LoVo (cell line): ENCODE data around the gene SH3RF2.
A peak's percentile ranks its signal among the peaks of the same experiment; 100 is the strongest.
"Not testable (repeated sequence)": the region's sequence is repeated elsewhere in the genome, so short reads cannot be mapped to it uniquely, and the experiment has no call there.

ENCODE experiments used
- DNase-seq: peaks from one replicate; pipeline ENCODE4 v3.0.0-alpha.2; 2016; ENCODE audit warnings: low spot score

SH3RF2 gene

DNA sequence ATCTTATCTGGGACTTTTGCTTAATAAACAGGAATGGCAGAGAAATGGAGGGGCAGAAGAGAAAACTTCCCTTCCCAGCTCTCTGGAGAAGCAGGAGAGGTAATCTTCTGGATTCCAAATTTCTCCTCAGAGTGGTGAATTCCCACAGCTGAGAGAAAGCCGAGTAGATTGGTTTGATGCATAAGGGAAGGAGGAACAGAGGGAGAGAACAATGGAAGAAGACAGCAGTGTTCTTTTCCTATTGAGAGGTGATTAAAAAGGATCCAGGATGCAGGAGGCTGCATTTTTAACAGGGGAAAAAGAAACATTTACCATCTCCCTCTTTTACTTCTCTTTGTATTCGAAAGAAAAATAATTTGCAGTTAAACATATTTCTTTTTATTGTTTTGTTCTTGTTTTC lies 13.1 kb downstream of the SH3RF2 start:
- no peak for DNase-seq

DNA sequence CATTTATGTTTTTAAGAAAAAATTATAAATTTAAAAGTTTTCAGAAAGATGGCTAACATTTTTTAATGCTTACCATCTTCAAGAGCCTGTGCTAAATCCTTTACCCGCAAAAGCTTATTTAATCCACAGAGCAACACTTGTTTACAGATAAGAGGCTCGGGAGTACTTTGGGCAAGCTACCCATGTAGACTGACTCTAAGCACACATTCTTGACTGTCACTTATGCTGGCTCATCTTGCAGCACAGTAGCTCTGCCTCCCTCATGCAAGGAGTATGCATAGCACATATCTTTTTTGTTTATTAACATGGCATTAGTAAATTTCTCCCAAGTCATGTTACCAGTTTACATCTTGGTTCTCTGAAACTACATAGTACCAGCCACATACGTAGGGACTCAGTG lies 14.7 kb downstream of the SH3RF2 start:
- no peak for DNase-seq

DNA sequence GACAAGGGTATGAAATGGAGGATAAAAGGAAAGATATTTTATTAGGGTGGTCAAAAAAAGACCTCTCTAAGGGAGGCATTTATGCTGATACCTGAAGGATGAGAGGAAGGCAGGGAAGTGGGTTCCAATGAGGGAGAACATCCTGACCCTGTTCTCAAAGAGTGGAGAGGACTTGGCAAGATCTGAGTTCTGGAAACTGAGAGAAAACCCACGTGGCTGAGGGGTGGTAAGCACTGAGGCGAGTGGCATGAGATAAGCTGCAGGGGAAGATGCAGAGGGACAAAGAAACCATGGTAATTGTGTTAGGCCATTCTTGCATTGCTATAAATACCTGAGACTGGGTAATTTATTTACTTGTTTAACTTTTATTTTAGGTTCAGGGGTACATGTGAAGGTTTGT lies 16.8 kb downstream of the SH3RF2 start:
- no peak for DNase-seq

DNA sequence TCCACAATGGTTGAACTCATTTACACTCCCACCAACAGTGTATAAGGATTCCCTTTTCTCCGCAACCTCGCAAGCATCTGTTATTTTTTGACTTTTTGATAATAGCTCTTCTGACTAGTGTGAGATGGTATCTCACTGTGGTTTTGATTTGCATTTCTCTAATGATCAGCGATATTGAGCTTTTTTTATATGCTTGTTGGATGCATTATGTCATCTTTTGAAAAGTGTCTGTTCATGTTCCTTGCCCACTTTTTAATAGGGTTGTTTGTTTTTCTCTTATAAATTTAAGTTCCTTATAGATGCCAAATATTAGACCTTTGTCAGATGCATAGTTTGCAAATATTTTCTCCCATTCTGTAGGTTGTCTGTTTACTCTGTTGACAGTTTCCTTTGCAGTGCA lies 17.8 kb downstream of the SH3RF2 start:
- not testable (repeated sequence) for DNase-seq

DNA sequence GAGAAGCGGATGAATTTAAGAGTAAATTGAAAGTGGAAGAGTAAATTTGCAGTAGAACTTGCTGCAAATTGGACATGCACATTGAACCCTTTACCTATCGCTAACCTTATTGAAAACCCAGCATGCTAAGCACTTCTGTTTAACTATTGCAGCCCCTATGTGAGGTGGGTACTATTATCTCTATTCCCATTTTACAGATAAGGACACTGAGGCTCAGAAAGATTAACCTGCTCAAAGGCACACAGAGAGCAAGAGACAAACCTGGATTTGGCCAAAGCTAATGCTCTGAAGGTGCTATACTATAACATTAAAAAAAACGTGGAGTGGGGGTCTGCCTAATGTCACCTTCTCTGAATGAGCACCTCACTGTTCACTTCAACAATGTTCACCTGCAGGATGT lies 21.0 kb downstream of the SH3RF2 start:
- no peak for DNase-seq

DNA sequence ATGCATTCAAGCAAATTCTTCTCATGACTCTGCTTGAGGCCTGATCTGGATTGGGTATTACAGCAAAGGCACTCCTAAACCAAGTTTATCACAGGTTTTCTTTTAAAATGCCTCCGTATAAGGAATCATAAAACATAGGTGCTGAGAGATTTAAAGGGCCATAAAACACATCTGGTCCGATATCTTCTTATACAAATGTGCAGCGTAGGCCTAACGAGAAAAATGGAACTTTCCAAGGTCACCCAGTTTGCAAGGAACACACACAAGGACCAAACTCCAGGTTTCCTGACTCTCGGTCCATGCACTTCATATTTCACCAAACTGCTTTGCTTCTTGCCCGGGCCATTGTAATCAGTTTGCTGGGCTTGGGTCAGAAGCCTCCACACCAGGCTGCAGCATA lies 22.1 kb downstream of the SH3RF2 start:
- no peak for DNase-seq

DNA sequence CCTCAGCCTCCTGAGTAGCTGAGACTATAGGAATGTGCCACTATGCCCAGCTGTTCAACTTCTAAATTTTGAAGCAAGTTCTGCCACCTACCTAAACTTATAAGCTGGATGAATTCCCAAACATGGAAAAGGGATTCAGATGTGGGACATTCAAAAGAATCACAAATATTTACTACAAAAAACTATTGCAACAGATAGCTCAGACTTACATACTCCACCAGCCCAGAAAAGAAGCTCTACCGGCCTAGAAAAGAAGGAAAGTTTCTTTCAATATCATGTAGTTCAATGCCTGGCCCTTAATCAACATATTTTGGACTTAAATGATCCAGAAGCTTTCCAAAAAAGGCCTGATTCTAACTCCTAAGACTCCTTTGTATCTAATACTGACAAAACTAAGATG lies 23.8 kb downstream of the SH3RF2 start:
- no peak for DNase-seq

DNA sequence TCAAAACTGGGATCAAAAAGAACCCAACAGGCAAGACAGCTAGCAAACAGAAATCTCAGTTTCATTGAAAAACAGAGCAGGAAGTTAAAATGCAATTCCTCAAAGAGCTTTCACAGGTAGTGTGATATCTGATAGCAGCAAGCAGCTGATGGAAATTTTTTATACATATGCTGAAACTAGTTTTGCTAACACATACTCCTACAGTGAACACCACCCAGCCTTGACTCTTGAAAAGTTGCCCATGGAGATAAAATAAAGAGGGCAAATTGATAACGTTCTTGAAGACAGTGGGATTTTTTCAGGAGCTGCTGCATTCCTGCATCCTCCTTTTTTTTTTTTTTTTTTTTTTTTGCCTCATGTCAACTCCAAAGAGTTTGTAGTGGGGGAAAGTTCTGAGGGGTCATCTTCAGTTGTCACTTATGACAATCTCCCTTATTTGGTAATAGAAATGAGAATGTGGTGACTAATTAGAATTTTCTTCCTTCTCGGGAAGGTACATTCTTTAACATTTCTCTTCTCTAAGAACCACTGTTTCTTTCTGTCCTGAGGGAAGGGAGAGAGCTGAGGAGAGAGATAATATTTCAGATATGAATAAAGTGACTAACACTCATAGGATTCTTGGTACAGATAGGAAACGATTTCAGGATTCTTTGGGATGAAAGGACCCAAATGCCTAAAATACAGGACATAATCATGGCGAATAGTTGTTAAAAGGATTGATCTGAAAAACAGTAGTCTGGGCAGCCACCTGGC lies 24.6 kb downstream of the SH3RF2 start:
- no peak for DNase-seq

DNA sequence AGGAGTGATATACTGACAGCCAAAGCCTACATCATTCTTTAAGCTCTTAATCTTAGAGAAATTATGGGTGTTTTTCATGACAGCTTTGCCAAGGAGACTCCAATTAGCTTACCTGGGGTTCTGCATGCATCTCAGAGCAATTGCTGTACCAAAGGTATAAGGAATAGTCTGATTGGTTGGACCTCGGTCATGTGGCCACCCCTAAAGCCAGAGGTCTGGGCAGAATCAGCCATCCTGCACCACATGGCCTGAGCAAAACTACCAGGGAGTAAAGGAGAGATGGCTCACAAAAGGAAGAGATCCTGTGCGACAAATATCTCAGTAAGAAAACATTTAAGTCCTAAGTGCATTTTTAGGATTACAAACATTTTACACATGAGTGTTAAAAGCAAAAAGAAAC lies 25.6 kb downstream of the SH3RF2 start:
- no peak for DNase-seq

DNA sequence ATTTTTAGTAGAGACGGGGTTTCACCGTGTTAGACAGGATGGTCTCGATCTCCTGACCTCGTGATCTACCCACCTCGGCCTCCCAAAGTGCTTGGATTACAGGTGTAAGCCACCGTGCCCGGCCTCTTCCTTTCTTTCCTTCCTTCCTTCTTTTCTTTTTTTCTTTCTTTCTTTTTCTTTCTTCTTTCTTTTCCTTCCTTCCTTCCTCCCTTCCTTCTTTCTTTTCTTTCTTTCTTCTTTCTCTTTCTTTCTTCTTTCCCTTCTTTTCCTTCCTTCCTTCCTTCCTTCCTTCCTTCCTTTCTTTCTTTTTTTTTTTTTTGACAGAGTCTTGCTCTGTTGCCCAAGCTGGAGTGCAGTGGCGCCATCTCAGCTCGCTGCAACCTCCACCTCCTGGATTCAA lies 27.6 kb downstream of the SH3RF2 start:
- DNase-seq: not testable (repeated sequence)

DNA sequence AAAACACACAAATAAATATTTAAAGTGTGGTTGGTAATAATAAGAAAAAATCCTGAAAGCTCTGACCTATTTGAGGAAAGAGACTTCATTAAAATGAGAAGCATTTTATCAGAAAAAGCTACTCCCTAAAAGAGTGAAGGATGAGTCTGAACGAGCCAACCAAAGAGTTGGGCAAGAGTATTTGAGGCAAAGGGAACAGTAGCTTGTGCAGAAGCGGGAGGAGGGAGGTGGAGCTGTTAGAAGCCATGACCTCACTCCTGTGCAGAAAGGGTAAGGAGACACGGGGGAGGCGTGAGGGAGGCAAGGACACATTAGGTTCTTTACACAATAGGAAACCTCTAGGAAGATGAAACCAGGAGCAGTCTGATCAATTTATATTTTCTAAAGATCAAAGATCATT lies 29.4 kb downstream of the SH3RF2 start:
- no peak for DNase-seq

DNA sequence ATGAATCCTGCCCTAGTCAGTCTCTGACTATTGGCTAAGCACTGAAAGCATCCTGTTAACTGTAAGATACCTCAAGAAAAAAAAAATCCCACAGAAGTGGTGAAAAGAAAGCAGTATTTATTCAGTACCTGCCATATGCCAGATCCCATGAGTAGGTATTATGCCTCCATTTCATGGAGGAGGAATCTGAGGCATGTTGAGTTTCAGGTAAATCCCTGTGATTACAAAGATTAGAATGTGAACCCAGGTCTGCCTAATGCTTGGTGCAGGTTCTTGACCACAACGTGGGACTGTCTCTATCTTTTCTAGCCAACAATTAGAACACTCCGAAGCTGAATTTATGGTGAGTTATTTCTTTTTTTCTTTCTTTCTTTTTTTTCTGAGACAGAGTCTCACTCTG lies 30.9 kb downstream of the SH3RF2 start:
- DNase-seq: no peak

DNA sequence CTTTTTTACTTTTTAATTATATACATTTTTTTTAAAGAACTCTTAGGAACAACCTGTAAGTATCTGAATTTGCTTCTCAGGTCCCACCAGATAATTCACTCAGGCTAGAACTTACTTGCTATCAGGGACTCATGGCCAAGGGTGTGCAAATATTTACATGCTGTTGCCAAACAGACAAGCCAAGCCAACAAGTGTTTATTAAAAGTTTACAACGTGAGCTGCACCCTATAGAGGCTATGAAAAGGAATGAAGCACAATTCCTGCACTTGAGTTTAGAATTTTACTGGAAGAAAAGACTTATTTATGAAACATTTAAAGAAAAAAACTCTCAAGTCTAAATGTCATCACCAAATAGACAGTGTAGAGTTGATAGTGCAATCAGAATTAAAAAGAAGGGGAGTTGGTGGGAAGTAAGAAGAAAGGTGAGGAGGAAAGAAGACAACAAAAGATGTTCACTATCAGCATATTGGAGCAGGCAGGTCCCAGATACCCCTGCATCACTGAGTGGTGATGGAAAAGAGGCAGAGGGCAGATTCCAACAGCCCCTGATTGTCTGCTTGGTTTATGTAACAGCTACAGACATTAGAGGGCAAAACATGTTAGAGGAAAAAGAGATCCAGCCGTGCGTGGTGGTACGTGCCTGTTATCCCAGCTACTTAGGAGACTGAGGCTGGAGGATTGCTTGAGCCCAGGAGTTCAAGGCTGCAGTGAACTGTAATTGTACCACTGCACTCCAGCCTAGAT lies 32.8 kb downstream of the SH3RF2 start:
- DNase-seq: no peak

DNA sequence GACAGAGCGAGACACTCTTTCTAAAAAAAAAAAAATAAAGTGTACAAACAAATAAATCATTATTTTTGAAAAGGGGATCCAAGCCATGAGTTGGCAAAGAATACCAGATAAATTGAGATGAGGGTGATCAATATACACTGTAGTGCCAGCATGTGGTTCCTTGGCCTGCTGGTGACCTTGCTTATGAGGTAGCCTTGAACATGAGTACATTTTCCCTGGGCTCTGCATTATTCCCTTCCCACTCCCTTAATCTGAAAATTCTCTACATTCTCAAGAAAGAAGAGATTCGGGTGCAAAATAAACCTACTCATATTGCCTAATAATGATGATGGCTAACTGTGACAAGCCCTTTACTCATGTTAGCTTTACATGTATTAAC lies 33.3 kb downstream of the SH3RF2 start:
- no peak for DNase-seq

DNA sequence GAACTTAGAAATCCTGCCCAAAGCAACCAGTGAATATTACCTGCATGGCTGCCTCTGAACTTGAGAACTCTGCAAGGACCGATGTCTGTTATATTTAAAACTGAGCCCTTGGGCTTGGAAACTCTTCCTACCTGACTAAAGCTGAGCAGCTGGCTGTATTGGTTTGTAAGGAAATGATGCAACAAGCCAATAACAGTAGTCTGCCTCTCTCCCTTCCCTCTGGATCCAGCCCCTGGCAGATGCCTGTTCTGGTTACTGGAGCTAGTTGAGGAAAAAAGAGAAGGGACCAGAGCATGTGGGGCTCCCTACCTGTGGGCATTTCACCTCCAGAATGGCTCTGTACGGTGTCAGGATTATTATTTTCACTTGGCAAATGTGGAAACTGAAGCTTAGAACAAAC lies 34.7 kb downstream of the SH3RF2 start:
- DNase-seq: no peak

DNA sequence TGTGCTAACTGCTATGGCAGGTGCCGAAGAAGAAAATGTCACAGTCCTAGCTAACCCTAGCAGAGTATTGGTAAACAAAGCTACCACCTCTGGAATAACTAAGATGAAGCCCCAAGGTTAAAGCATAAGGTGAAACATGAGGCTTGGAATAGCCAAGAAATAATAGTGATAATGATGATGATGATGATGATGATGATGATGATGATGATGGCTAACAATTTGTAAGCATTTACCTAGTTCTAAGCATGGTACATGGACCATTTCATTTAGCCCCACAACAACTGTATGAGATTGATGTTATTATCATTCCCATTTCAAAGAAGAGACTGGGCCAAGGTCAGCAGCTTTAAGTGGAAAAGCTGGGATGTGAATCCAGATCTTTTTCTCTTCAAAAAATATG lies 35.3 kb downstream of the SH3RF2 start:
- DNase-seq: no peak

DNA sequence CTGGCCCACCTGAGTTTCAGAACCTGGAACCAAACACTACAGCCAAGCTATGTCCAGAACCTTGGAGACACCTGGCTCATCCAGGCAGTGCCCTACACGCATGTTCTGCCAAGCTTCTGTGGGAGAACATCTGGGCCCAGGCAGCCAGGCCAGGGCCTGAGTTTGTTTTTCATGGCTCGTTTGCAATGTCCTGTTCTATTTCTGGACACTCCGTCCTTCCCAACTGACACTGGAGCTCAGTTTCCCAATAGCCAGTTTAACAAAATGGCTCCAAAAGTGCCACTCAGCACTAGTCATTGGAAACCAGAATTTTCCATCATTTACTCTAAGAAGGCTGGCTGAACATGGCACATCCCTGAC lies 38.6 kb downstream of the SH3RF2 start:
- DNase-seq: no peak

DNA sequence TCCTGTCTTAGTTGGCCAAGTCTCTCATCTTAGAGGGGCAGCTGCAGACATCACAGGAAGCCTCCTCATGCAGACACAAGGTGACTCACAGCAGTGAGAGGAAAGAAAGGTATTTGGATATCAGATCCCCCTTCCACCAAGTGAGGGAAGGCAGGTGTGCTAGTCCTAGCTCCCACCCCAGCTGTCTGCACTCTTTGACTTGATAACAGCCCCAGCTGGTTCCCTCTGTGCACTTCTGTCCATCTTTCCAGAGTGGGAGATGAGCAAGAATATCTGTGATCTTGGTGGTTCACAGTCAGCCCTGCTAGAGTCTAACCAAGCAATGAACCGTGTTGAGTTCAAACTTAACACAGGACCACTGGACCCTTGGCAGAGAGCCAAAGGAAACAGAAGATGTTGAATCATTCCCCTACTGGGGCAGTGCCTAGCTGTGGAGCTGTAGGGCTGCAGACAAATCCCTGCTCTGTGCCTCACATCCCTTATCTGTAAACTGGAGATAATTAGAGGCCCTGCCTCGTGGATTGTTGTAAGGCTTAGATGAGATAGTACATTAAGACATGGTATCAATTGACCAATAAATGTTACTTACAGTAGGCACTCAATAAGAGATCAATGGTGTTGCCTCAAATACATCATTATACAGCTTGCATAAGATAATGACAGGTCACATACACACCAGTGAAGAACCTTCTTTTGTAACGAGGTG lies 39.1 kb downstream of the SH3RF2 start:
- DNase-seq: peak; percentile 80

DNA sequence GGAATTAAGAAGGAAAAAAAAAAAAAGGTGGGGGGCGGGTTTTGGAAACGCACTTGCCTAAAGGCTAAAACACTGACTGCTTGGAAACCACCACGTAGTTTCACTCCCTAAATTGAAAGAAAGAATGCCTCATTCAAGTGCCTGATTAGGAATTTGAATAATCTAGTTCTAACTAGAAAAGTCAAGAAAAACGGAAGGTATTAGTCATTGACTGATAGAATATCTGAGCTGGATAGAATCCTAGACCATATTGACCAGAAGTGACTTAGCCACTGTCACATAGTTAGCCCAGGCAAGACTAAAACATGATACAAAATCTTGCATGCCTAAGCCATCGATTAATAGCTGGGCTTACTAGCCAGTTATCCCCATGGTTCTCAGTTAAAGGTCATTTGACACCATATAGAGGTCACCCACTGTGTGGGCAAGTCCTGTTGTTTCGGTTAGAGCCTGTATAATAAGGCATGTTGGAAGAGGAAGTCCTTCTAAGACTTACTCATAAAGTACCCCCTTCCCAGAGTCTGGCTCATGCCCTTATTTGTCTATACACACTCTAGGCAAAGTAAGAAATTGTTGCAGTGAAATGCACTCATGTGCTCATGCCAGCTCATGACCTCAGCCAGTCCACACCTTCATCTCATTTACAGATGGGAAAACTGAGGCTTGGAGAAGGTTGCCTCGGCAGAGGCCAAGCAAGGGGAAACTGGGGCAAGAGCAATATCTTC lies 40.2 kb downstream of the SH3RF2 start:
- DNase-seq: no peak

DNA sequence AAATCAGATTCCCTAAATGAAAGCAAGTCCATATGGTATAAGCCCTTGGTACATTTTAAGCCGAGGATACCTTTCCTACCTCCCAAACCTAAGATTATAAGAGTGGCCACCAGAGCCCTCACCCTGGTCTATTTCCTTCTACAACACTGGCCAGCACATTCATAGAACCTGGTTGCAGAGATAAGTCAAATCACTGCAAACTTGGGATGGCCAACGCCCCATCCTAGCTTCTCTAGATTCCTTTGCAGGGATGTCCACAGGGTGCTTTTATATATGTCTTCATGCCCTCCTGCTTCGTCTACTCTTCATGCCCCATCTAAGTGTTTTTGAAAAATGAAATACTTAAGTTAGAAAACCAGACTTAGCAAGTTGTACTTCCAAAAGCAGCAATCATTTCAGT lies 41.8 kb downstream of the SH3RF2 start:
- peak; percentile 75 for DNase-seq

DNA sequence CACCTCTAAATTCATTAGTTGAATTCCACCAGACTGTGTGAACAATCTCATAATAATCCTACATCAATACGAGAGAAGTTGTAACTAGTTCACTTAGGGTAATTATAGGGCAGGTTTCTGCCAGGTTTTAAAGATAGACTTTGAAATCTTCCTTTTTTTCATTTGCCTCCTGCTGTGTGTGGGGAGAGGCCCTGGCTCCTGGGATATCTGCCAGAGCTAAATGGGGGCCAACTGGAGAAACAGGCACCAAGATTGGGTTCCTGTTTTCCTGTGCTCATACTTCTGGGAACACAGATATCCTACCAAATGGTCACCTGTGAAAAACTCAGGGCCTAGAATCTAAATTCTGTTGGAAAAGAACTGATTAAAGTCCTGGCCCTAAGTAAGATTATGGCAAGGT lies 42.3 kb downstream of the SH3RF2 start:
- peak; percentile 84 for DNase-seq
